Ovary (tissue), 3 donors: ENCODE data around the gene BET1.

ENCODE experiments used
- CTCF ChIP-seq, 3 donors: fragments of 450-650 bp in 2 of 3; fragments of 200-600 bp in 1 of 3; IDR thresholded peaks; one replicate each; pipeline versions ENCODE4 v1.5.1 to v1.8.0; 2016 to 2022; ENCODE audit warnings: antibody characterized with exemption in 3 of 3, mild to moderate bottlenecking in 1 of 3
- EP300 ChIP-seq: sonication (generic); formaldehyde crosslinking; IDR thresholded peaks from one replicate; pipeline ENCODE4 v1.6.1; 2017; ENCODE audit warnings: antibody characterized with exemption
- donor health status: DM: no; HTN: no; CAD: no.

- no peak for TF ChIP-seq CTCF (IDR thresholded peaks at IDR 0.05)
- TF ChIP-seq EP300: no peak
Measured at GRCh38 chr7:93948106-93948505, 56.0 kb downstream of the BET1 start.
